Gastroesophageal sphincter (tissue), 3 donors: Measurements from ENCODE around the gene BMP15.

ENCODE experiments used
- CTCF ChIP-seq, 4 experiments: fragments of 200-600 bp in 2 of 4; fragments of 450-650 bp in 2 of 4; sonication (generic) in 1 of 4; IDR thresholded peaks; one replicate each; pipeline ENCODE4 v1.5.1; 2017 to 2019; ENCODE audit warnings: antibody characterized with exemption in 4 of 4, mild to moderate bottlenecking in 2 of 4, moderate library complexity in 2 of 4
- POLR2A ChIP-seq, 2 donors: fragments of 450-650 bp; IDR thresholded peaks; one replicate each; pipeline ENCODE4 v1.6.1; 2017; ENCODE audit warnings: antibody characterized with exemption in 2 of 2, mild to moderate bottlenecking in 2 of 2, moderate library complexity in 1 of 2
- POLR2AphosphoS5 ChIP-seq: sonication (generic); formaldehyde crosslinking; IDR thresholded peaks from one replicate; pipeline ENCODE4 v1.6.1; 2017; ENCODE audit warnings: antibody characterized with exemption

- TF ChIP-seq POLR2A (IDR thresholded peaks at IDR 0.05): no peak
- peak in 1 of 4 experiments; percentile 40 for TF ChIP-seq CTCF (IDR thresholded peaks at IDR 0.05)
- no peak for TF ChIP-seq POLR2AphosphoS5
These were observed 9.6 kb downstream of the BMP15 start for GRCh38 chrX:50920132-50920531.
